HG03045 (cell line): Measurements from ENCODE around the gene PHF2.

ENCODE experiments used
- ATAC-seq: cut with Tn5 transposase; IDR thresholded peaks from one replicate; pipeline ENCODE4 v1.9.1; 2021; ENCODE audit warnings: mild to moderate bottlenecking, moderate library complexity; ENCODE audit not compliant: unreplicated experiment

Gene PHF2

DNA sequence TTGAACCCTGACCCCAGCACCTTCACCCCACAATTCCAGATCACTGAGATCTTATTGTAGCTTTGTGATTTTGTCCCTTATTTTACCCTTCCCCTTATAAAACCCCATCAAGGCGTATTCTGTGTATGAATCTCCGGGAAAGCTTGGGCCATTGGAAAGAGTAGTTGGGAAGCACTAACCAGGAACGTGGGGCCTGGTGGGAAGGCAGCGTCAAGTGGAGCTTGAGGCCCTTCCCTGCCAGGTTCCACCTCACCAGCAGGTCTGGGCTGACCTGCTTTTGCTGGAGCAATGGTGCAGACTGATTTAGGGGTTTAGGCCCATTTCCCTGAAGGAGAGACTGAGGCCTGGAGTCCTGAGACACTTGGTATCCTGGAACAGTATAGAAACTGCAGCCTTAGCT, 9.3 kb downstream of the PHF2 start:
- ATAC-seq: no peak

DNA sequence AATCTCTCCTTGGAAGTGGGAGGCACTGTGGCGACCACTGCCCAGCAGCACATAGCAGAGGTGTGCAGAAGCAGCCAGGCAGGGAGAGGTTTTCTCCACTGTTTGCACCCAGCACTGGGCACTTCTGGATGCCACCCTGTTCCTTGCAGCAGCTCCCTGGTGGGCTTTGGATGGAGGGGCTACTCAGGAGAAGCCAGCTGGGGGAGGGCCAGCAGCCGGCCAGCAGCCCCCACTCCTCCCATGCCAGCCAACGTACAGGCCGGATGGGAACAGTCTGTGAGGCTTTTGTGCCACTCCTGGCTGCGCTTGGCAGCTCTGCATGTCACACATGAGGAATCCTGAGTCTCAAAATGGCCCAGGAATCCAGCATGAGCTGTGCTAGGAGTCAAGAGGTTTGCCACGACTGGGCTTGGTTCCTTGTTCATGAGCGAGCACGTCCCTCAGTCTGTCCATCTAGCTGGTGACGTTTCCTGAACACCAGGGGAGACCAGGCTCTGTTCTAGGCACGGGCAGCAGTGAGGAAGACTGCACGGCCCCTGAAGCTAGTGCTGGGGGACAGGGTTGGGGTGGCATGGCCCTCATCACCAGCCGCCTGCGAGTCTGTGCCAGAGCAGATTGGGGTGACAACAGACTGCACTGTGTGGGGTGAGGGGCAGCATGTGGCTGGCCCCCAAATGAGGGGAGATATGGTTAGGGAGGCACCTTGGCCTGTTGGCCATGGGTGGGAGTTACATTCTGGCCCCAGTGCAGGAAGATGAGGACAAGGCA, 10.1 kb downstream of the PHF2 start:
- ATAC-seq: no peak

DNA sequence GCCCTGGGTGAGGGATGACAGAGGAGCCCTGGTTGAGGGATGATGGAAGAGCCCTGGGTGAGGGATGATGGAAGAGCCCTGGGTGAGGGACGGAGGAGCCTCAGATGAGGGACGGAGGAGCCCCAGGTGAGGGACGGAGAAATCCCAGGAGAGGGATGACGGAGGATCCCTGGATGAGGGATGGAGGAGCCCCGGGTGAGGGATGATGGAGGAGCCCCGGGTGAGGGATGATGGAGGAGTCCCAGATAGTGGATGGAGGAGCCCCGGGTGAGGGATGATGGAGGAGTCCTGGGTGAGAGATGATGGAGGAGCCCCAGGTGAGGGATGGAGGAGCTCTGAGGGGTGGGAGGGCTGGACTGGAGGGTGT, 10.9 kb downstream of the PHF2 start:
- ATAC-seq: no peak

DNA sequence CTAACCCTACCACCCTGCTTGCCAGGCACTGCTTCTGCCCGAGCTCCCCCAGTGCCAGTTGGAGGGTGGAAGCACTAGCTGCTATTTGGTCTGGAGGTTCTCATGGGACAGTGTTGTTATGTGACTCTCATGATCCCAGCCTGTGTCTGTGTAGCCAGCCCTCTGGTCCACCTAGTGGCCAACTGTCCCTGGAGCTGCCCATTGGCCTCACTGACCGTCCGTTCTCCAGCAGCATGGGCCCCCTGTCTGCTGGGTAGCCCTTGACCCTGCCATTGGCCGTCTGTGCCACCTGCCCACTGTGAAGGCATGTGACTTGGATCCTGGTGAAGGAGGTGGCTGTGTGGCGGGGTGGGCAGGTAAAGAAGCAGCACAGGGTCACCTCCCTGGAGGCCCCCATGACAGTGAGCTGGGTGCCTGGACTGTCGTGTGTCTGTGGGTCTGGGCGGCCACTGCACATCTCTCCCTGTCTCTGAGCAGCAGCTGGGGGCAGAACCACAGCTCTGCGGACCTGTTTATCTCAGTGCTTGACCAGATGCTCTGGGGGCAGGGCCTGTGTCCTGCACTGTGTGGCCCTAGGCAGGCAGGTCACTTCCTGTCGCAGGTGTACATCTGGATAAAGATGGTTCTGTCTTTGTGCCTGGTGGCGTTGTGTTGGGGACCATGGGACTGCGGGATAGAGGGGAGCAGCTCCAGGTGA, 11.4 kb downstream of the PHF2 start:
- no peak for ATAC-seq

DNA sequence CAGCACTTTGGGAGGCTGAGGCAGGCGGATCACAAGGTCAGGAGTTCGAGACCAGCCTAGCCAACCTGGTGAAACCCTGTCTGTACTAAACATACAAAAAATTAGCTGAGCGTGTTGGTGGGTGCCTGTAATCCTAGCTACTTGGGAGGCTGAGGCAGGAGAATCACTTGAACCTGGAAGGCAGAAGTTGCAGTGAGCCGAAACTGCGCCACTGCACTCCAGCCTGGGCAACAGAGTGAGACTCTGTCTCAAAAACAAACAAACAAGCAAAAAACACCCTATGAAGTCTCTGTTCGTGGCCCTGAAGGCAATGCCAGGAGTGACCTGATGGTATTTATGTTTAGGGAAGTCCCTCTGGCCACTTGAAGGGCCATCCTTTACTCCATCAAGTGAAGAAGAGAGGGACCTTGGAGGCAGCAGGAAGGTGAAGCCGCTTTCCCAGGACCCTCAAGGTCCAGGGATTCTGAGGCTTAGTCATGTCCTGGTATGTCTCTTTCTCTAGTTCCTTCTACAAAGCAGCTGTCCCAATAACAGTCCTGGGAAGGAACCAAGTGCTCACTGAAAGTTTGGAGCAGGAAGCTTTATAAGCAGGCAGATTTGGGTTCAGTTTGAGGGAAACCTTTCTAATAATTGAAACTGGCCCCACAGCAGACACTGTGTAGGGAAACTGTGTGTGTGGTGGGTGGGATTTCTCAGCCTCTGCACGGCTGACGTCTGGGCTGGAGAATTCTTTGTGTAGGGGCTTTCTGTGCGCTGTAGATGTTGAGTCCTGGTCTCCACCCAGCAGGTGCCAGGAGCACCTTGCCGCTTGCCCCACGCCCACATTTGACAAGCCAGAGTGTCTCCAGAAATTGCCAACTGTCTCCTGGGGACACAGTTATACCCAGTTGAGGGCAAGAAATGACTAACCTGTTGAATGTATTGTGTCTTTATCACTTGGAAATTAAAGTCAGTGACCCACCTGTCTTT, 12.5 kb downstream of the PHF2 start:
- no peak for ATAC-seq

DNA sequence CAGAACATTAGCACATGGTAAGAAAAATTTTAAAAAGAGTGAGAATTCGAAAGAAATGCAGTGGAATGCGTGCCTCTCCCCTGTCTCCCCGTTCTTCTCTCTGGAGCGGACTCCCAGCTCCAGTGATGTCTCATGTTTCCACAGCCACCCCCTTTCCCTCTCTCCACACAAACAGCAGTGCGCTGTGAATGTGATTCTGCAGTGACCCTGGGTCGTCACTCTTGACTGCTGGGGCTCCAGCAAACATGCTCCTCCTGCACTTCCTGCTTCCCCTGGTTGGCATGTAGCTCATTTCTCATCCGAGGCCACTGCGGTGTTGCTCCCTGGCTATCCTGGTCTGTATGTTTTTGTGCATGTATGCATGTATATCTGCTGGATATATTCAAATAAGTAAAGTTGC, 13.3 kb downstream of the PHF2 start:
- no peak for ATAC-seq

DNA sequence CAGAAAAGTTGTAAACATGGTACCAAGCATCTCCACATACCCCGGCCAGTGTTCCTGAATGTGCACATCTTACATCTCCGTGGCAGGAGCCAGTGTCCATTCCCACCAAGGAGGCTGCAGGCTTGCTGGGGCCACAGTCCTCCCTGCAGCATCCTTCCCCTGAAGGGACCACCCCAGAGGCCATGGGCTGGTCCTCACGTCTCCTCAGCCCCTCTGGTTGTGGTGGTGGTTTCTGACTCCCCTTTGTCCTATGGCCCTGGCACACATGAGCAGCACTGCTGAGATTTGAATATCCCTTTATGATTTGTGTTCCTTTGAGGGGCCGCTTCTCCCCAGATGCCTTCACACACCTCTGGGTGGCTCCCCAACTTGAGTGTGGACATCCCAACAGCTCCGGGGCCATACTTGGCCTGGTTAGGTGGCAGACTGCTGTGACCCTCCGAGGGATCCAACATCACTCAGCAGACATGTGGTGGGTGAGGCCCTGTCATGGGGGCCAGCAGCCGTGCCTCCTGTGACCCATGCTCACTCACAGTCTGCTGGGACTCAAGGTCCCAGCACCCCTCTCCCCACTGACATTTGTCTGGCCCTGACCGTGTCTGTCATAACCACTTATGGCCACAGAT, 14.3 kb downstream of the PHF2 start:
- ATAC-seq: no peak

DNA sequence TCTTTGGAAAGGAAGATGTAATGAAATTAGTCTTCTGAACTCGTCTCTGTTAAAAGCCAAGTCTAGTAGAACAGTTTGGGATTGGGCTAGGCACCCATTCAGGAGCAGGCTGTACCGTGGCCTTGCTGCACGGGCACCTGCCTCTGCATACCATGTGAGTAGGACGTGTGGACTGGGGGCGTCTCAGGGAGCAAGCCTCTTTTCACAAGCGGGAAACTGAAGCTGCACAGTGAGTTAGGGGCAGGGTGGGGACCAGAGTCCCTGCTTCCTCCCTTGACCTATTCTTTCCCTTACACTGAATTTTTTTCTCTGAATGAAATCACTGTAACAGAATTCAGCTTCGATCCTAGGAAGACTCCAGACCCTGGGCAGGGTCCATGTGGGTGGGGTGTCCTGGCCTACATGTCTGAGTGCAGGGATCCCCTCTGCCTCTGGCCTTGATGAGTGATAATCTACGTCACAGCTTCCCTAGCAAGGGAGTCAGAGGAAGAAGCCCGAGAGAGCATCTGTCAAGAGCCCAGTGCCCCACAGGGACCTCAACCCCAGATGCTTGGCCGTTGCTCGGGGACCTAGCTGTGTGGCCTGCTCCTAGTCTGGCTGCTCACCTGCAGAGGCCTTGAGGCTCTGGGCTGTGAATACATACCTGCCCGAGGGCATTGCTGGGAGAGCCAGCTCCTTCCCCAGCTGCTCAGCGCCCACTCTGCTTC, 15.1 kb downstream of the PHF2 start:
- no peak for ATAC-seq

DNA sequence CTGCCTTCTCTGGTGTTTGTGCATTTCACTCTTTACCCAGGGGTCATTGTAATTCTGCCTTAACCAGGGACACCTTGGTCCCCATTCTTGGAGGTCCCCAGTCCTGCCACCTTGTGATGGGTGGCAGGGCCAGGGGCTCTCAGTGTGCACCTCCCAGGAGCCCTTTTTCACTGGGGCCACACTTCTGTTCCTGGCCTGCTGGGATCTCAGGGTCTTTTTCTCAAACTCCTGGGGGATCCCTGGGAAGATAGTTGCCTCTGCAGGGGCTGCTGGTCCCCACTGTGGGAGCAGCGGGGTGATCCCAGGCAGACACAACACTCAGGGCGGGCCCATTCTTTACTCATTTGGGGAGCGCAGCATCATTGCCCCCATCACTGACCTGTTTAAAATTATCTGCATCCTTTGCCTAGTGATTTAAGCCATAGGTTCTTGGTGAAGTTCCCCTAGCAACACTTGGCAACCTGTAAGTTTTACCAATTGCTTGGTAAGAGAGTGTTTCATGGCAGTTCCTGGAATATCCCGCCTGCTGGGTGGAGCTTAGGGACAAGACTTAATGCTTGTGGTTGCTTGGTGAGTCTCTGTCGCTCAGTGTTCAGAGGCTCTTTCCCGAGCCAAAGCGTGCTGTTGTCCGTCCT, 15.7 kb downstream of the PHF2 start:
- ATAC-seq: no peak

DNA sequence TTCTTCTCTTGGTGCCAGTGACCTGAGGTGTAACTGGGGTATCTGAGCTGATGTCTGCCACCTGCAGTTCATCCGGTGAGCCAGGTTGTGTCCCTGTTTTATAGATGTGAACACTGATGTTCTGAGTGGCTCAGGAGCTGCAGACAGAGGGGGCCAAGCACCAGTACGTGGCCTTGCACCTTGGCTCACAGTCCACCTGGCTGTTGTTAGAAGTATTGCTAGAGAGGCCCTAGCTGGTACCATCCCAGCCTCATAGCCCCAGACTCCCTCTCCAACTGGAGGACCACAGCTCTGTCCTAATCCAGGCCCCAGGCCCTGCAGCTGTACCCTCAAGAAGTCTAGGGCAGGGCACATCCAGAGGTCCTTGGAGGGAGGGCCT, 16.2 kb downstream of the PHF2 start:
- ATAC-seq: no peak

DNA sequence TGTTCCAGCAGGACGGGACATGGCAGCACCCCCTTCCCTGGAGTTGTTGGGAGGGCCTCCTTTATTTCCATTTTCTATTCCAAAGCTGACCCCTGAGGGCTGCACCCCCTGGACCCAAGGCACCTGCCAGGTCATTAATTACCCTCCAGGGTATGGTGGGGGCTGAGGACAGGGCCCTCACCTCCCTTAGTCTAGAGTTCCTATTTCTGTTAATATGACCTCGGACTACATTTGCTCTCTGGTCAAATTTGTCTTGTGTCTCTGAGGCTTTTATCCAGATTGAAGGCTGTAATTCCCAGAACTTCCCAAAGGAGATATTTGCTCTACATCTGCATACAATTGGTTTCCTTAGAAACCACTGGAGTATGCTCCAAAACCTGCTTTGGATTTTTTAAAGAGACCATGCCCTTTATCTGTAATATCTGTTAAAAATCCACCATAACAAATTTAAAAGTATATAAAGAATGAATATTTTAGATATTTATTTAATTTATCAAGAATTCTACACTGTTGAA, 16.8 kb downstream of the PHF2 start:
- ATAC-seq: no peak

DNA sequence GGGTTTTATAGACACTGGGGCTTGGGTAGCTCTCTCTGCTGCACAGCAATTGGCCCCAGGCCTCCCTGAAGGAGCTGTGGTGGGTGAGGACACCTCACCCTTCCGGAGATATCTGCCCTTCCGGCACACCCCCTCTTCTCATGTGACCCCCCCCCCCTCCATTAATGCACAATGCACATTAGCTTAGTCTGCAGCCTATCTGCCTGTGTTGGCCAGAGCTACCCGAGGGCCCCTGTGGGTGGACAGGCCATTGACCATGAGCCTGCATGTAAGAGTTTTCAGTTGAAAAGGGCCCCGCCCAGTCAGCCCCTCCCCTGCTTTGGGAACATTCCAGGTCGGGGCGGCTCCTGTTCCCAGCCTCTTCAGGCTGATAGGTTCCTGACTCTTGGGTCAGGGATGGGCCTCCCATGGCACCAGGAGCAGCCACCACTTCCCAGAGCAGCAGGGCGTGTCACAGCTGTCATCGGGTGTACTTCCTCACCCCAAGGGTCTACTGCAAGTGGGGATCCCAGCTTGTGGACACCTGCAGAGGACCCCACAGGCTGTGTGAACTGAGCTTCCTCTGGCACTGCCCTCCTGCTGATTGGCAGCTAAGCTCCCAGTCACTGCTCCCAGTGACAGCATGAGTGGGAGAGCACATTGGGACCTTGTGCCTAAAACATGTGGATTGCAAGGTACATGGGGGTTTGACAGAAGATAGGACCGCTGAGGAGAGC, 17.8 kb downstream of the PHF2 start:
- no peak for ATAC-seq

DNA sequence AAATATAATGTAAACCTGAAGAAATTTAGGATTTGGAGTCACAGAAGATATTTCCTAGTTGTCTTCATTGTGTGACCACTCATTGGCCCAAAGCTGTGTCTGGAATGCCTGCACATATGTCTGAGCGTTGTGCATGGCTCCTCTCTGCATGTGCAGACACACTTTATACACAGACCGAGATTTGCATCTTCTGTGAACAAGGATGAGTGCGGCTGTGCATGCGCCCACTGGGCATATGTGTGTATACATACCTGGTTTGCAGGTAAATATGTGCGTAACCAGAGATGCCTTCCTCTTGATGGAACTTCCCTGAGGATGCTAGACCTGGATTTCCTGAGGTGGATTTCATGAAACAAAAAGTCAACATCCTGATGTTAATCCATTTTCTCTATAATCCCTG, 19.1 kb downstream of the PHF2 start:
- no peak for ATAC-seq

DNA sequence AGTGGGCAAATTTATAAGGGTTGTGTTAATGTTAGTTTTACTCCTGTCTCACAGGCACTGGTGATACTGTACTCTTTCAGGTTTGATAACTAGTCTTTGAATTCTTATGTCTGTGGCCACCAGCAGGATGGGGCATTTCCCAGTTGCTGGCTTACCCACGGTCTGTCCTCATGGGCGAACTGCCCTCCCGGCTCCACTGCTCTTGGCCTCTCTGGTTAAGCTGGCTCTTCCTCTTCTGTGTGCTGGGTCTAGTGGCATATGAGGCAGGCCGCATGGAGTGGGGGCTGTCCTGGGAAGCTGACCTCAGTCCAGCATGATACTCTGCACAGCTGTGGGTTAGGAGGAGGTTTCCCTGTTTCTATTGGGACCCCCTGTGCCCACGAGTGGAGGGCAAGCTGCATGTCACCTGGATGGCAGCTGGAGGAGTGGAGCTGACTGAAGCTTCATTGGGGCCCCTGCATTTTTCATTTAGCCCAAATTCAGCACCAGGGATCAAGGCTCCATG, 19.5 kb downstream of the PHF2 start:
- ATAC-seq: no peak

DNA sequence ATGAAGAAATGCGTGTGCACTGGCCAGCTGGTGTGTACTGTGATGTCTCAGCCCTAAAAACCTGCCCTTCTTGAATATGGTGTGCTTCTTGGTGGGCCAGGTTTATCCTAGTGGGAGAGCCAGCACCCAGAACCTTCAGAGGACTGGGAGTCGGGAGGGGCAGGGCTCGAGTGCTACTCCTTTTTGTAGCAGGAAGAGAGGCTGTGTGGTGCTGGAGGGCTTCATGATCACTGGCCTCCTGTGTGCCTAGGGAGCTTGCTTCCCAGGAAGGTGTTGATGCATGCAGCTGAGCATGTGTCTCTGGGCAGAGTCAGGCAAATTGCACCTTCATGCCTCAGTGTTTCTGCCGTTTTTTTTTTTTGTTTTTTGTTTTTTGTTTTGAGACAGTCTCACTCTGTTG, 20.0 kb downstream of the PHF2 start:
- ATAC-seq: no peak

DNA sequence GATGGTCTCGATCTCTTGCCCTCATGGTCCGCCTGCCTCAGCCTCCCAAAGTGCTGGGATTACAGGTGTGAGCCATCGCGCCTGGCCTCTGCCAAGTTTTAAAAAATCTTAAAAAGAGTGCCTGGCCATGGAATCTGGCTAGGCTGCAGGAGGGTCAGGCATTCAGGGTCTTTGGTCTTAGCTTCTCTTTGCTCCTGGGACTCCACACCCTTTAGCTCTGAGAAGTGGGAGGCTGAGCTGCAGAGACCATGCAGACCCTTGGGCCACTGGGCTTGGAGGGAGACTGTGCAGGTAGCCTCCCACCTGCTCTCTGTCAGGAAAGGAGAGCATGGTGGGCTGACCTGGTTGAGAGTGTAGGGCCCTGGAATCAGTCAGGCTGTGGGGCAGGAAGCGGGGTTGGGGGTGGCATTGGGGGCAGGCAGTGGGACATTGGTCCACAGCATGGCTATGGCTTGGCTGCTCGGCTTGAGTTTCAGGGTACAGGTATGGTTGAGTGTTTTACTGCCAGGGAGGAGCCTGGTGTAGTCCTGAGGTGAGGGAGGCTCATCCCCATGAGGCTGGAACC, 20.8 kb downstream of the PHF2 start:
- ATAC-seq: no peak

DNA sequence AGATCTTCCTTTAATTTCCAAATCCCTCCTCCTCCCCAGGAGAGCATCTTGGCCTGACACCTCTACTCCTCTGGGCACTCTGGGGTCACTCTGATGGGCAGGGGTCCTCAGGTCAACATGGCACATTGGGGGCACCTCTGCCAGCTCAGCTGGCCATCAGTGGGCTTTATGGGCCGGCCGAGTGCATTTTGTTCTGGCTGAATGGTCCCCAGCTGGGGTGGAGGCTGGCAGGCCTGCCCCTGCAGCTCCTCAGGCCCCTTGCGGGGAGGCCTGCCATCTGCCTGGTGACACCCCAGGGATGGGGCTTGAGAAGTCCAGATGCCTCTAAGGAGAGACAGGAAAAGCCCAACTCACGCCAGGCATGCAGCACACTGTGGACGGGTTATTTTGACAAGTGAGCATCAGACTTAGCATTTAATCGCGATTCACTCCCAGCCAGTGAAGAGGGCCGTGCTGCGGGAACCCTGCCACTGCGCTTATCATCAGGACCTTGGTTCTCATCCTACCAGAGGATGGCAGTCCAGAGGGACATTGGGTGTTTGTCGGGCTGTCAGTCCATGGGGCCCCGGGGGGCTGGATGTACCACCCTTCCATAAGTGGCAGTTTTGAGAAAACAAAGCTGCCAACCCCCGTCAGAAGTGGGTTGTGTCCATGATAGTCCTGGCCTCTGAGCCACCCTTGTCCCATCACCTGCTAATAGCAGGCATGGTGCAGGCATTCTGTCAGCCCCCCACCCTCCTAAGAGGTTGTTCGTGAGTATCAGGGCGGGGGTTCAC, 21.7 kb downstream of the PHF2 start:
- no peak for ATAC-seq

DNA sequence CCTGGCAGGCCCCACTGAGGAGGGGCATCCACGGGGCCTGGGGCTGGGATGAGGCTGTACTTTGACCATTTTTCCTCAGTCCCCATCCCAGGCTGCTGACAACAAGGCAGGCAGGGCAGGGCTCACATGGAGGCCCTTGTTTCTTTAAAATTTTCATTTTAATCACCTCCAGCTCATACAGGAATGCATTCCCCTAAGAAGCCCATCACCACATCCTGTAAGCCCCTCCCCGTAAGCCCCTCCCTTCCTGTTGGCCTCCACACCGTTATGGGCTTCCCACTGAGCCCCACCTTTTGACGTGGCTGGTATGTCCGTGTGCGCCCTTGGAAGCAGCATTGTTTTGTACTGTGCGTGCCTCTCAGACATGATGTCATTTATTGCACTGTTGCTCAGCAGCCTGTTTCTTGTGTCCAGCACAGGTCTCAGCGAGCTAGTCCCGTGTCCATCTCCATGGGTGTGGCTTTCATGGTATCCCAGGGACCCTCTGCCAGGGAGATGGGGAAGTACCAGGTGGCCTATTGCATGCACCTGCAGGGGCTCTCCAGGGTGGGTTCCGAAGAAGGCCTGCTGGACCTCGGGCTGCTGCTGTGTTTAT, 22.4 kb downstream of the PHF2 start:
- no peak for ATAC-seq
